GM12891 (cell line): ENCODE results near the gene TIAM1.

ENCODE experiments used
- POLR2A ChIP-seq: IDR thresholded peaks from 2 replicates; pipeline ENCODE4 v1.6.1; 2011; ENCODE audit warnings: low read depth, low read length, control low read depth
- POLR2AphosphoS5 ChIP-seq: IDR thresholded peaks from 2 replicates; pipeline ENCODE4 v1.6.1; 2011; ENCODE audit warnings: low read depth, low read length, control low read depth
- POU2F2 ChIP-seq: IDR thresholded peaks from 2 replicates; pipeline ENCODE4 v1.6.1; 2011; ENCODE audit warnings: low read depth, mild to moderate bottlenecking, control low read depth, low read length, moderate library complexity
- TAF1 ChIP-seq: IDR thresholded peaks from 2 replicates; pipeline ENCODE4 v1.6.1; 2011; ENCODE audit warnings: low read depth, low read length, control low read depth

DNA sequence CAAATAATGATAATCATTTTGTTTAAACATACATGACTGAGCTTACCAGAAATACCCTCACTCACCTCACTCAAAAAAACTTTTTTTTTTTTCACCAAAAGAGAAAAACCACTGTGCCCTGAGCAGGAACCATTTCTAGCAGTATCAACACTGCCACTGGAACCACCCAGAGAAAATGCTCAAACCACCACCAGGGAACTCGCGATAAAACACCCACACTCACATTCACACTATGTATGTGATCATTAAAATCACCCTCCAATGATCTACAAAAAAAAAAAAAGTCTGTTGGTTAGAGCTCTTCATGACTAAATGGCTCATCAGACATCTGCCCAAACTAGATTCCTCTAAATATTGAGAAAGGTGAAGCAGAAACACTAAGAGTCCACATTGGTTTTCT, 11.5 kb downstream of the TIAM1 start:
- TF ChIP-seq POLR2AphosphoS5 (no peak), POLR2A (no peak), POU2F2 (no peak), TAF1 (no peak)
